Placental epithelial cell (primary cell): Measurements from ENCODE around the gene ADRA1B. TPM values are rescaled to one million over a fixed set of nuclear protein-coding genes. Genes with fewer than 3 reads are reported as not detected.

Experiments
- small RNA-seq: library from RNA; depleted of rRNA; stranded (forward); fragments of <200 nt; gene quantifications from one replicate; pipeline ENCODE3, GENCODE V24; 2012
- total RNA-seq: library from RNA; depleted of rRNA; stranded (reverse); fragments of >200 nt; gene quantifications from 2 replicates; pipeline ENCODE4 v1.2.3, GENCODE V29; 2012

ADRA1B gene
- 8.6 and 13.7 TPM in 2 replicates for total RNA-seq

DNA sequence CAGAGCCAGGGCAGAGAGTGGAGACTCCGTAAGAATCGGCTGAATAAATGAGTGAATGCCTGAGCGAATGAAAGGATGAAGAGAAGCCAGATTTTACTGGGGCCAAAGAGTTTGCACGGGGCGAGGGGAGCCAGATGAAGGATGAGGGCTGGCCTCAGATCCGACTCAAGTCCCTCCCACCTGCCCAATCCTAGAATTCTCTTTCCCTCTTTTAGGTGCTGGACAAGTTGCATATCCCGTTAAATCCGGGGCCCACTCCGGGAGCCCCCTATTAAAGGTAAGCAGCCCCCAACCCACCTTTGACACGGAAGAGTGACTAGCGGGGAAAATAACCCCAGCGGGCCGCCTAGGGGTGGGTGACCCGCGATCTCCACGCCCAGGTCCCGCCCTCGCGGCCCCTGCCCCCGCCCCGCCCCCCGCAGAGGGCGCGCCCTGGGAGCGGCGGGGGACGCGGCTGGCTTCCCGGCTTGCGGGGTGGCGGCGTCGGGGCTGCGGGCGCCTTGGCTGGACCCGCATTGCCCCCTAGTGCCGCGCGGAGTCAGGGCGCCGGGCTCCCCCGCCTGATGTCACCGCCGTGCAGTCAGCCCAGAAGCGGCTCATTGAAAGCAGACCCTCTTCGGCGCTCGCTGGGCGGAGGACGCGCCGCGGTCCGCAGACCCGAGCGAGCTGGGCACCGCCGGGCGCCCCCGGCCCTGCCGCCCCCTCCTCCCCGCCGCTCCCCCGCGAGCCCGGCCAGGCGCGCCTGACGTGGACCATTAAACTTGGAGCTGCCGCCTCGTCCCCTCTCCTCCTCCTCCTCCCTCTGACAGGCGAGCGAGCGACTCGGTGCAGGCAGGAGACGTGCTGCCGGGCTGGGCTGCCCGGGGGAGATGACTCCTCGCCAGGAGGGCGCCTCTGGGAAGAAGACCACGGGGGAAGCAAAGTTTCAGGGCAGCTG lies at the start of gene ADRA1B:
ADRA1B (plus strand) TSS at position 579 of the 937 bp plus-strand sequence. CDS start 424 bp downstream, outside the sequence.

DNA sequence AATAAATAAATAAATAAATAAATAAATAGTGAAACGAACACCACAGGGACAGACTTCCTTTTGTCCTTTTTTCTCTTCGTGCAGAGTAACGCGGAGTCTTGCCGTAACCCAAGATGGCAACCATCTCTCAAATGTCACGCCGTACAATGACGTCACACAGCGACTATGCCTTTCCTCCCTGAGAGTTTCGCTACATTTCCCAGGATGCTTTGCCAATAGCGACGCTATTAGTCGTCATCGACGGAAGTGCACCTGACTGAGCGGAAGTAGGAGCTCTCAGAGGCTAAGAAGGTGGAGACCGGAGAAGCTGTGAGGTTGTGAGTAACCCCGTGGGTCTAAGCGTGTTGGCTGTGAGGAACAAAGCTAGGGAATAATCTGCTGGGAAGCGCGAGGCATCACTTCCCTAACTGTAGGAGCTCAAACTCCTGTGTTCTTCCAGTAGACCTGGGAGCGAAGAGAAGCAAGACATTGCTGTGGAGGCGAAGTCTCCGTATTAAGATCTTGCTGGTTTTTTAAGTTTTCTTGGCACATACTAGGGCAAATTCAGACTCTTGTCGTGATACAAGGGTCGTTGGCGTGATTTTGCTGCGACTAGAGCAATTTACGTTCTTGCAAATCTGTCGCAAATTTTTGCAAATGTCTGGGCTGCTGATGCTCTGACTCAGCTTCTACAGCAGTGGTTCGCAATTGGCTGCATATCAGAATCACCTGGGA lies 92.8 kb downstream of the ADRA1B start, which contains the start of gene TTC1:
TTC1 (plus strand) TSS at position 263 of the 714 bp plus-strand sequence. CDS start 1,390 bp downstream, outside the sequence.

Small RNA genes lying within 50 kb of the gene (small RNA-seq; reads per million reads assigned to genes)
- gene RF00019: not detected

Other genes starting within 250 kb of the ADRA1B start
- gene TTC1, start 92.7 kb downstream of the ADRA1B start, total RNA-seq: 25.9 and 26.9 TPM in 2 replicates
- 14.7 and 20.0 TPM in 2 replicates for gene PWWP2A, start 203.0 kb downstream of the ADRA1B start, total RNA-seq